OCI-LY3 (cell line): Measurements from ENCODE around the gene MARK3.

Experiments
- CTCF ChIP-seq: fragments of 200-600, 300-600 bp; sonication (generic); IDR thresholded peaks from 2 replicates; pipeline ENCODE4 v1.5.1; 2014; ENCODE audit warnings: antibody characterized with exemption, low read length, low read depth
- EZH2phosphoT487 ChIP-seq: fragments of 200-600 bp; shearing (Covaris generic); IDR thresholded peaks from 2 replicates; pipeline ENCODE4 v1.6.1; 2018; ENCODE audit warnings: antibody characterized with exemption, mixed run types, low read depth

- no peak for TF ChIP-seq CTCF
- TF ChIP-seq EZH2phosphoT487: no peak
These were observed 87.7 kb downstream of the MARK3 start for GRCh38 chr14:103472939-103473338.
